Measurements from ENCODE around the gene NEURL1.

DNA sequence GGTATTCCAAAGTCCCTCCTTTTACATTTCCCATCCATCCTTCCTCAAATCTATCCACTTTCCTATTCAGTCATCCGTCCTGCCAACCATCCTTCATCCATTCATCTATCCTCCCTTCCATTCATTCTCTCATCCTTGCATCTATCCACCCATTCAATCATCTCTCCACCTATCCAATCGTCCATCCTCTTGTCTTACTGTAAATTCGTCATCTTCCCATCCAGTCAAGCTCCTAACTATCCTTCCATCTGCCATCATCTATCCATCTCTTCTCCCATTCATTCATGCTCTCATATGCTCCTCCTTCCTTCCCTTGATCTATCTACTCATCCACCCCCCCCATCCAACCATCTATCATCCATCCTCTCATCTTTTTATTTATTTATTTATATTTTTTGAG is 19.4 kb upstream of the NEURL1 start:
- TF ChIP-seq EZH2phosphoT487 (IDR thresholded peaks at IDR 0.05; ENCODE audit: insufficient read depth, low read depth) (no peak), EZH2 (IDR thresholded peaks at IDR 0.05; ENCODE audit: insufficient read depth, poor library complexity, severe bottlenecking) (no peak)

Measured in GM23248 (cell line).